Karpas-422 (cell line): ENCODE measurements around the gene PHTF1. TPM values are rescaled to one million over a fixed set of nuclear protein-coding genes. Genes with fewer than 3 reads are reported as not detected.

Source experiments
- DNase-seq: peaks from one replicate; pipeline ENCODE4 v3.0.0-alpha.2; 2015
- H2AFZ ChIP-seq: fragments of 200-600 bp; sonication (generic); 2 replicates; pipeline ENCODE4 v1.6.1; 2014; ENCODE audit warnings: antibody characterized with exemption, low read length, mixed read lengths
- H3K27ac ChIP-seq: fragments of 200-600 bp; sonication (generic); 2 replicates; pipeline ENCODE4 v1.5.1; 2014; ENCODE audit warnings: mild to moderate bottlenecking, low read length, moderate library complexity
- H3K27me3 ChIP-seq: fragments of 200-600 bp; sonication (generic); 2 replicates; pipeline ENCODE4 v1.6.1; 2014; ENCODE audit warnings: low read length, mixed read lengths
- H3K36me3 ChIP-seq: fragments of 200-600 bp; sonication (generic); 2 replicates; pipeline ENCODE4 v1.6.1; 2014; ENCODE audit warnings: low read length, mixed read lengths; ENCODE audit not compliant: insufficient read depth
- H3K4me1 ChIP-seq: fragments of 200-600 bp; sonication (generic); 2 replicates; pipeline ENCODE4 v1.6.1; 2014; ENCODE audit warnings: mild to moderate bottlenecking, low read length, mixed read lengths
- H3K4me2 ChIP-seq: fragments of 200-600 bp; sonication (generic); 2 replicates; pipeline ENCODE4 v1.6.1; 2014; ENCODE audit warnings: low read length, low read depth, mild to moderate bottlenecking; ENCODE audit not compliant: poor library complexity, severe bottlenecking
- H3K4me3 ChIP-seq: fragments of 200-600 bp; sonication (generic); 2 replicates; pipeline ENCODE4 v1.5.1; 2014; ENCODE audit warnings: mild to moderate bottlenecking, antibody characterized with exemption, low read length, mixed read lengths
- H3K79me2 ChIP-seq: fragments of 200-600 bp; sonication (generic); 2 replicates; pipeline ENCODE4 v1.6.1; 2014; ENCODE audit warnings: mild to moderate bottlenecking, low read length, mixed read lengths
- H3K9ac ChIP-seq: fragments of 200-600 bp; sonication (generic); 2 replicates; pipeline ENCODE4 v1.6.0; 2014; ENCODE audit warnings: low read length
- H3K9me2 ChIP-seq: fragments of 200-600 bp; sonication (generic), shearing (Covaris generic); replicated peaks from 2 replicates; pipeline ENCODE4 v1.6.0; 2014; ENCODE audit warnings: mild to moderate bottlenecking, low read length, moderate library complexity; ENCODE audit not compliant: insufficient read depth
- H3K9me3 ChIP-seq: fragments of 300-700, 200-600 bp; sonication (generic); 2 replicates; pipeline ENCODE4 v1.6.1; 2014; ENCODE audit warnings: low read length, mixed read lengths
- H4K20me1 ChIP-seq: fragments of 200-600 bp; sonication (generic); 2 replicates; pipeline ENCODE4 v1.6.1; 2014; ENCODE audit warnings: mild to moderate bottlenecking, antibody characterized with exemption, low read length, low read depth; ENCODE audit not compliant: insufficient read depth
- total RNA-seq: library from RNA; depleted of rRNA; stranded (reverse); fragments of >200 nt; shearing (Covaris generic); gene quantifications from 2 replicates; pipeline ENCODE4 v1.2.3, GENCODE V29; 2014; ENCODE audit warnings: low replicate concordance

PHTF1 gene
- total RNA-seq, 1 experiment from 2014 or later: 53.1 TPM

- no peak overlapping the region for H2AFZ ChIP-seq
- no peaks in the 10 kb centered on the region for H3K9me2 ChIP-seq
- no peak overlapping the region for H3K27ac ChIP-seq
- no peak overlapping the region for H3K4me2 ChIP-seq
- no peaks in the 10 kb centered on the region for H3K27me3 ChIP-seq
- H3K9me3 ChIP-seq: no peaks in the 10 kb centered on the region
- no peaks in the 10 kb centered on the region for H3K36me3 ChIP-seq
- H4K20me1 ChIP-seq: no peaks in the 10 kb centered on the region
- H3K4me1 ChIP-seq: no peaks in the 10 kb centered on the region
- no peak overlapping the region for H3K4me3 ChIP-seq
- no peaks in the 10 kb centered on the region for H3K79me2 ChIP-seq
- no peak overlapping the region for H3K9ac ChIP-seq
- no peak for DNase-seq
Observed at GRCh38 chr1:113665071-113665470, 94.2 kb downstream of the PHTF1 start.

GRCh38 chr1:113663165-113663951 is 95.9 kb downstream of the PHTF1 start:
- H4K20me1 ChIP-seq: no peaks in the 10 kb centered on the region
- H3K9ac ChIP-seq: no peak overlapping the region
- H3K4me3 ChIP-seq: no peak overlapping the region
- H3K27me3 ChIP-seq: no peaks in the 10 kb centered on the region
- no peaks in the 10 kb centered on the region for H3K9me3 ChIP-seq
- no peak overlapping the region for H3K4me2 ChIP-seq
- H3K36me3 ChIP-seq: no peaks in the 10 kb centered on the region
- no peak overlapping the region for H2AFZ ChIP-seq
- no peaks in the 10 kb centered on the region for H3K4me1 ChIP-seq
- DNase-seq: no peak
- H3K9me2 ChIP-seq: no peaks in the 10 kb centered on the region
- no peaks in the 10 kb centered on the region for H3K79me2 ChIP-seq
- no peak overlapping the region for H3K27ac ChIP-seq

DNA sequence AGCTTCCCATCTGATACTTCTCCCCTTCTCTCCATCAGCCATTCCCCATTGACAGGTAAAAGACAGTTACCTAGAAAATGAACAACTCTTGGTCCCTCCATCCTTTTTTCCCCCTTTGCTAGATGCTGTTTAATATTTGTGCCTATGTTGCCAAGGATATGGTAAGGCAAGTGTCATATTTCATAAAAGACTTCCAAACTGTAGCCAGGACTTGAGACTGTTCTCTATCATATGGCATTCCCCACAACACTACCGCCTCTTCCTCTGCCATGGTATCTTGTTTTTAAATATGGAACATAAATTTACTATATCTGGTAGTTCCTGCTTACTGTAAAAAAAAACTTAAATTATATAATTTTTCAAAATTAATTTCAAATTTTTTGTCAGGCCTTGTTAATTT is 97.2 kb downstream of the PHTF1 start:
- no peaks in the 10 kb centered on the region for H3K9me3 ChIP-seq
- no peak overlapping the region for H2AFZ ChIP-seq
- no peaks in the 10 kb centered on the region for H3K27me3 ChIP-seq
- H3K4me2 ChIP-seq: no peak overlapping the region
- H3K79me2 ChIP-seq: no peaks in the 10 kb centered on the region
- DNase-seq: no peak
- H3K36me3 ChIP-seq: no peaks in the 10 kb centered on the region
- H3K4me3 ChIP-seq: no peak overlapping the region
- H4K20me1 ChIP-seq: no peaks in the 10 kb centered on the region
- no peak overlapping the region for H3K9ac ChIP-seq
- H3K27ac ChIP-seq: no peak overlapping the region
- no peaks in the 10 kb centered on the region for H3K9me2 ChIP-seq
- H3K4me1 ChIP-seq: no peaks in the 10 kb centered on the region

DNA sequence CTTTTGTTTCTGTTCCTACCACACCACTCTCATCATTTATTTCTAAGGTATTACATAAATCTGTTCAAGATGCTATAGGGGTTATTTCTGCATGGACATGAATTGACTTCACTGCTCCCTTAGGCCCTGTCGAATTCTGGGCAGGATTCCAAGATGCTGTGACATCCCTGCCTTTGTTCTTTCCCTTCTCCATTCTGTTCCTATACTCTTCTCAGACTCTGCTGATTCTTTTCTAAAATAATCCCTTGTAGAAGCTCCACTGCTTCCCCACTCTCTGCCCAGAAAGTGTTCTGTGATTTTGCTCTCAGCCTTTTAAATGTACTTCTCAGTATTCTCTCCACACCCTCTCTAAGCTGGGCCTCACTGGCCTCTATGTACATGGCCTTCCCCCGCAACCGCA is 99.2 kb downstream of the PHTF1 start:
- H3K4me2 ChIP-seq: no peak overlapping the region
- H3K27me3 ChIP-seq: no peaks in the 10 kb centered on the region
- no peaks in the 10 kb centered on the region for H3K79me2 ChIP-seq
- H3K9me2 ChIP-seq: no peaks in the 10 kb centered on the region
- DNase-seq: no peak
- no peak overlapping the region for H3K4me3 ChIP-seq
- H3K36me3 ChIP-seq: no peaks in the 10 kb centered on the region
- H2AFZ ChIP-seq: no peak overlapping the region
- H3K9me3 ChIP-seq: no peaks in the 10 kb centered on the region
- H3K9ac ChIP-seq: no peak overlapping the region
- H3K27ac ChIP-seq: no peak overlapping the region
- H4K20me1 ChIP-seq: no peaks in the 10 kb centered on the region
- H3K4me1 ChIP-seq: no peaks in the 10 kb centered on the region

GRCh38 chr1:113659556-113659955 is 99.7 kb downstream of the PHTF1 start:
- no peak overlapping the region for H3K4me3 ChIP-seq
- no peaks in the 10 kb centered on the region for H4K20me1 ChIP-seq
- H3K9ac ChIP-seq: no peak overlapping the region
- H2AFZ ChIP-seq: no peak overlapping the region
- no peaks in the 10 kb centered on the region for H3K36me3 ChIP-seq
- H3K9me3 ChIP-seq: no peaks in the 10 kb centered on the region
- no peaks in the 10 kb centered on the region for H3K27me3 ChIP-seq
- H3K4me1 ChIP-seq: no peaks in the 10 kb centered on the region
- H3K79me2 ChIP-seq: no peaks in the 10 kb centered on the region
- H3K9me2 ChIP-seq: no peaks in the 10 kb centered on the region
- no peak overlapping the region for H3K4me2 ChIP-seq
- H3K27ac ChIP-seq: no peak overlapping the region
- no peak for DNase-seq

DNA sequence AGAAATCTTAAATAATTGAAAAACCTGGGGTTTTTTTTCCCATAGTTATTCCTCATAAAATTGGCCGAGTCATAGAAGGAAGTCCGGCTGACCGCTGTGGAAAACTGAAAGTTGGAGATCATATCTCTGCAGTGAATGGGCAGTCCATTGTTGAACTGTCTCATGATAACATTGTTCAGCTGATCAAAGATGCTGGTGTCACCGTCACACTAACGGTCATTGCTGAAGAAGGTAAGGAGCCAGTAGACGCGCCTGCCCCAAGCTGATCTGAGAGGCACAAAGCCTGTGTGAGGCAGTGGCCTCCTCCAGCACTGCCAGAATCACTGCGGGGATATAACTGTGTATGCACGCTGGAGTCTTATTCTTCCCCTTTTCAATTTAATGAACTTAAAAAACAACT is 100.3 kb downstream of the PHTF1 start:
- no peak overlapping the region for H3K4me2 ChIP-seq
- no peak overlapping the region for H3K27ac ChIP-seq
- no peaks in the 10 kb centered on the region for H3K9me3 ChIP-seq
- DNase-seq: no peak
- H3K27me3 ChIP-seq: no peaks in the 10 kb centered on the region
- H3K9me2 ChIP-seq: no peaks in the 10 kb centered on the region
- no peaks in the 10 kb centered on the region for H3K79me2 ChIP-seq
- H2AFZ ChIP-seq: no peak overlapping the region
- no peaks in the 10 kb centered on the region for H3K4me1 ChIP-seq
- no peaks in the 10 kb centered on the region for H3K36me3 ChIP-seq
- H3K4me3 ChIP-seq: no peak overlapping the region
- H3K9ac ChIP-seq: no peak overlapping the region
- no peaks in the 10 kb centered on the region for H4K20me1 ChIP-seq

DNA sequence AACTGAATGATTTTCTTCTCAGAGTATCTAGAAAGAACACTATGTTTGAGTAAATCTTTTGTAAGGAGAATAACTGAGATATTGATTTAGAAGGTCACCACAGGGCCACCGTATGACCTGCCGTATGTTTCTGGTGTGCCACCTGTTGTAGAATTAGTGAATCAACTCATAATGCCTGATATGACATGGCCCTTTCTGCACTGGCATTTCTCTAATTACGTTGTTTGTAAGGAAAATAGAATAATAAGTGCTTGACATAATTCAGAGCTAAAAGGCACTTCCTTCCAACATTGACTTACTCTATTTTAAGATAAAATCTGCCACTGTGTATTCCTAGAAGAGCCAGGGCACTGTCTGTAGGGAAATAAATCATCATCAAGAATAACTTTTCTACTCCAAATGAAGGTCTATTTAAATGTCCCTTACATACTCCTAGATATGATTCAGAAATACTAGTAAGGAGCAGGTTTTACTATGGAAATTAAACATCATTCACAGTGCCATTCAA is 101.7 kb downstream of the PHTF1 start:
- H3K36me3 ChIP-seq: no peaks in the 10 kb centered on the region
- H3K27me3 ChIP-seq: no peaks in the 10 kb centered on the region
- no peak overlapping the region for H3K27ac ChIP-seq
- H3K79me2 ChIP-seq: no peaks in the 10 kb centered on the region
- H3K9me2 ChIP-seq: no peaks in the 10 kb centered on the region
- no peak overlapping the region for H2AFZ ChIP-seq
- no peak overlapping the region for H3K4me2 ChIP-seq
- no peak overlapping the region for H3K9ac ChIP-seq
- no peaks in the 10 kb centered on the region for H4K20me1 ChIP-seq
- DNase-seq: no peak
- H3K9me3 ChIP-seq: no peaks in the 10 kb centered on the region
- no peaks in the 10 kb centered on the region for H3K4me1 ChIP-seq
- no peak overlapping the region for H3K4me3 ChIP-seq

DNA sequence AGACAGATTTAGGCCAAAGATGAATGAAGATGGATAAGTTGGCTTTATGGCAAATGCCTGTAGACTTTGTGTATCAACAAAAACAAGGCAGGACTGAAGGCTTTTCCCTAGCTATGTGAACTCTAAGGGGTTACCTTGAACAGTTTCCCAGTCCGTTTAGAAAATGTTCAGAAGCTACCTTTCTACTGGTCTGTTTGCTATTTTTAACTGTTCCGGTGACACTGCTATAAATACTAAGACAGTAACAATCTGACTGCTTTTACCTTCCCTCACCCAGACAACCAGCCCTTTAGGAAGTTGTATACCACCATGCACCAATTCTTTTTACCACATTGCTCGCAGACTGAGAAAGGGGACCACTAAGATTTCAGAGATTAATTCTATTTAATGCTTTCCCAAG is 102.2 kb downstream of the PHTF1 start:
- H3K9me2 ChIP-seq: no peaks in the 10 kb centered on the region
- H3K9me3 ChIP-seq: no peaks in the 10 kb centered on the region
- H3K4me1 ChIP-seq: no peaks in the 10 kb centered on the region
- H4K20me1 ChIP-seq: no peaks in the 10 kb centered on the region
- H3K79me2 ChIP-seq: no peaks in the 10 kb centered on the region
- no peak overlapping the region for H3K27ac ChIP-seq
- no peak overlapping the region for H3K4me2 ChIP-seq
- no peak for DNase-seq
- no peaks in the 10 kb centered on the region for H3K27me3 ChIP-seq
- H3K4me3 ChIP-seq: no peak overlapping the region
- no peak overlapping the region for H3K9ac ChIP-seq
- no peaks in the 10 kb centered on the region for H3K36me3 ChIP-seq
- no peak overlapping the region for H2AFZ ChIP-seq
